Endothelial cell of umbilical vein (primary cell): ENCODE measurements around the gene TMX1. TPM values are rescaled to one million over a fixed set of nuclear protein-coding genes. Genes with fewer than 3 reads are reported as not detected.

Source experiments
- BruUV-seq: library from RNA; stranded (reverse); fragments of 400-500 nt; replicated peaks from 2 replicates; lab custom pipeline; 2021; lab: Mats Ljungman, UMichigan
- CTCF ChIA-PET: fragments of 300-600, 350-600 bp; sonication (Branson Sonifier 250); formaldehyde crosslinking; loops from one replicate; lab custom pipeline; 2021; ENCODE audit warnings: antibody characterized with exemption, inconsistent platforms; lab: Charles Lee
- POLR2A ChIA-PET: fragments of 300-600, 350-600 bp; sonication (Branson Sonifier 250); formaldehyde crosslinking; loops from one replicate; lab custom pipeline; 2021; ENCODE audit warnings: antibody characterized with exemption, inconsistent platforms; lab: Charles Lee
- DNase-seq: peaks from one replicate; pipeline ENCODE4 v3.0.0-alpha.2; 2011; ENCODE audit warnings: low read depth, low spot score
- FAIRE-seq: peaks from 2 replicates; lab custom pipeline; 2011; peaks lifted over from hg19 to GRCh38; lab: Jason Lieb, UNC
- H2AFZ ChIP-seq: 2 replicates; pipeline ENCODE4 v1.6.0; 2012; ENCODE audit warnings: low read depth, low read length, control low read depth, inconsistent platforms
- H3K27ac ChIP-seq: 2 replicates; pipeline ENCODE4 v1.5.1; 2011; ENCODE audit warnings: low read depth, mild to moderate bottlenecking, control low read depth, low read length, moderate library complexity; ENCODE audit not compliant: insufficient read depth
- H3K27me3 ChIP-seq, 2 experiments: 2 replicates each; pipeline versions ENCODE4 v1.6.0 to v1.6.1; 2011; ENCODE audit warnings: low read length in 2 of 2, mixed read lengths in 1 of 2; ENCODE audit not compliant: control insufficient read depth in 2 of 2, insufficient read depth in 2 of 2
- H3K36me3 ChIP-seq, 2 experiments: 2 replicates in 1 of 2; 3 replicates in 1 of 2; pipeline ENCODE4 v1.5.1; 2011; ENCODE audit warnings: low read length in 2 of 2, mild to moderate bottlenecking in 1 of 2, moderate library complexity in 1 of 2; ENCODE audit not compliant: control insufficient read depth in 2 of 2, insufficient read depth in 2 of 2; ENCODE audit errors: extremely low read depth in 1 of 2
- H3K4me1 ChIP-seq: 3 replicates; pipeline ENCODE4 v1.5.1; 2011; ENCODE audit warnings: mild to moderate bottlenecking, low read length; ENCODE audit not compliant: control insufficient read depth, insufficient read depth; ENCODE audit errors: extremely low read depth
- H3K4me2 ChIP-seq: 2 replicates; pipeline ENCODE4 v1.6.1; 2011; ENCODE audit warnings: low read length, control low read depth, mixed read lengths; ENCODE audit not compliant: insufficient read depth
- H3K4me3 ChIP-seq, 3 experiments: fragments of 200-600 bp in 1 of 3; sonication (generic), shearing (Covaris generic) in 1 of 3; replicated peaks in 1 of 3; 2 replicates each; pipeline ENCODE4 v1.5.1; 2011 to 2016; ENCODE audit warnings: control low read depth in 3 of 3, low read length in 3 of 3, mild to moderate bottlenecking in 2 of 3, inconsistent platforms in 1 of 3, low read depth in 1 of 3, moderate library complexity in 1 of 3; ENCODE audit not compliant: insufficient read depth in 1 of 3
- H3K79me2 ChIP-seq: 2 replicates; pipeline ENCODE4 v1.6.0; 2012; ENCODE audit warnings: low read length, inconsistent platforms; ENCODE audit not compliant: control insufficient read depth, insufficient read depth
- H3K9ac ChIP-seq: replicated peaks from 2 replicates; pipeline ENCODE3; 2011; ENCODE audit warnings: low read length, control low read depth; ENCODE audit not compliant: insufficient read depth; ENCODE audit errors: extremely low read depth
- H3K9me1 ChIP-seq: replicated peaks from 3 replicates; pipeline ENCODE4 v1.6.0; 2011; ENCODE audit warnings: mild to moderate bottlenecking, low read length; ENCODE audit not compliant: control insufficient read depth, insufficient read depth; ENCODE audit errors: extremely low read depth
- H3K9me3 ChIP-seq: replicated peaks from 2 replicates; pipeline ENCODE4 v1.5.1; 2012; ENCODE audit warnings: low read length, inconsistent platforms; ENCODE audit not compliant: control insufficient read depth, insufficient read depth
- H4K20me1 ChIP-seq: replicated peaks from 2 replicates; pipeline ENCODE3; 2011; ENCODE audit warnings: mild to moderate bottlenecking, low read length; ENCODE audit not compliant: control insufficient read depth, insufficient read depth; ENCODE audit errors: extremely low read depth
- CTCF ChIP-seq, 2 donors: IDR thresholded peaks; 1 replicate in 1 of 2; 2 replicates in 1 of 2; pipeline ENCODE4 v1.5.1; 2011; ENCODE audit warnings: low read length in 2 of 2, mild to moderate bottlenecking in 2 of 2, moderate library complexity in 2 of 2, control low read depth in 1 of 2, inconsistent platforms in 1 of 2, low read depth in 1 of 2; ENCODE audit not compliant: insufficient read depth in 1 of 2; ENCODE audit errors: extremely low read depth in 1 of 2
- EZH2 ChIP-seq: IDR thresholded peaks from 2 replicates; pipeline ENCODE4 v1.6.1; 2012; ENCODE audit warnings: borderline replicate concordance, low read depth, mild to moderate bottlenecking, moderate library complexity, low read length, inconsistent platforms; ENCODE audit not compliant: severe bottlenecking
- FOS ChIP-seq: IDR thresholded peaks from 2 replicates; pipeline ENCODE4 v1.6.1; 2011; ENCODE audit warnings: mild to moderate bottlenecking, low read length, moderate library complexity, borderline replicate concordance; ENCODE audit not compliant: insufficient read depth
- GATA2 ChIP-seq: IDR thresholded peaks from 2 replicates; pipeline ENCODE4 v1.7.0; 2011; ENCODE audit warnings: low read depth, mild to moderate bottlenecking, moderate library complexity, mixed read lengths, low read length; ENCODE audit not compliant: insufficient read length, insufficient read depth
- JUN ChIP-seq: IDR thresholded peaks from 2 replicates; pipeline ENCODE4 v1.6.1; 2011; ENCODE audit warnings: borderline replicate concordance, low read depth; ENCODE audit not compliant: insufficient read length, insufficient read depth
- MAX ChIP-seq: IDR thresholded peaks from 2 replicates; pipeline ENCODE4 v1.6.1; 2011; ENCODE audit not compliant: insufficient read depth, insufficient read length
- MYC ChIP-seq: IDR thresholded peaks from one replicate; pipeline ENCODE4 v1.6.1; 2011; ENCODE audit warnings: mild to moderate bottlenecking, low read depth, low read length
- POLR2A ChIP-seq: IDR thresholded peaks from 2 replicates; pipeline ENCODE4 v1.6.1; 2012; ENCODE audit warnings: low read depth, mild to moderate bottlenecking, control low read depth, low read length
- POLR2AphosphoS5 ChIP-seq: IDR thresholded peaks from 2 replicates; pipeline ENCODE4 v1.6.1; 2012; ENCODE audit warnings: low read depth, mild to moderate bottlenecking, control low read depth, low read length, moderate library complexity; ENCODE audit not compliant: insufficient read depth
- dilution Hi-C: fragments of 300-500 bp; cut with MboI; formaldehyde crosslinking; loops from one replicate; pipeline ENCODE4 v1.15.0; 2019; ENCODE audit warnings: low sequenced_read_pairs; ENCODE audit not compliant: extremely low pct_ligation_motif_present
- intact Hi-C: fragments of 100-400 bp; cut with micrococcal nuclease; formaldehyde crosslinking; loops from one replicate; pipeline ENCODE4 v1.10.0; 2022
- polyA plus RNA-seq, 4 experiments: library from polyadenylated mRNA; depleted of rRNA in 3 of 4; stranded (reverse) in 3 of 4; unstranded in 1 of 4; fragments of >200 nt; gene quantifications; 2 replicates each; pipeline versions ENCODE4 v1.2.1 to v1.2.3, GENCODE V29; 2011 to 2012; ENCODE audit warnings: missing spikeins in 1 of 4
- total RNA-seq: library from RNA; stranded (reverse); gene quantifications from 2 replicates; pipeline ENCODE4 v1.2.3, GENCODE V29; 2021

TMX1 gene
- total and polyA plus RNA-seq, 2 donors (not counting 3 experiments of a cell fraction or from before 2014, with no cell fraction given) = 11.4 to 41.9 TPM

DNA sequence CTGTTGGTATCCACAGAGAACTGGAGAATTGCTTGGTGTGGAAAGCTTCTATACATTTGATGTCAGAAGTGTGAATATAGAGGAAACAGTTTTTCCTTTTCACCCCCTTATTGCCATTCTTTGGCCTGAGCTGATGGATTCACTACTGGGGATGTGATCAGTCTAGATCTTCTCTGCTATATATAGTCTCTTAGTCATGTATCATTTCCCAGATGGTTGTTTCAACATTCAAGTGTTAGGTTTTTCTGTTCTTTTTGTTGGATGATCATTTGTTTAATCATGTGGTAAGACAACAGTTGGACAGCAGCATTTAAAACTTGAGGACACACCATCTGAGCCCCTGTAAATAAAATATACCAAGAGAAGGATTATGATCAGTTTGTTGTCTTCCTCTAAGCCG is 29.6 kb downstream of the TMX1 start:
- Histone ChIP-seq H3K79me2 (no peaks in the 10 kb centered on the region), H3K27me3 (no peaks in the 10 kb centered on the region), H3K27ac (no peak overlapping the region), H3K4me1 (peaks cover 7% of the 10 kb centered on the region), H3K4me2 (no peak overlapping the region), H2AFZ (no peak overlapping the region), H4K20me1 (no peaks in the 10 kb centered on the region), H3K4me3 (no peak overlapping the region), H3K9me1 (no peaks in the 10 kb centered on the region), H3K9ac (no peak overlapping the region), H3K9me3 (no peaks in the 10 kb centered on the region), H3K36me3 (no peaks in the 10 kb centered on the region)
- no TSS peak for BruUV-seq
- intact Hi-C loops (no loop called here), dilution Hi-C loops (no loop called here)
- FAIRE-seq (no peak), DNase-seq (no peak)
- no peak for TF ChIP-seq JUN
- no peak for TF ChIP-seq FOS
- TF ChIP-seq EZH2 = no peak
- POLR2A ChIA-PET = no interaction called here
- CTCF ChIA-PET = interaction anchor here (2.2 to 2.7 kb wide), 2 partner anchors 9 to 14 kb away, joined by 6 to 9 read pairs; no protein-coding TSS in a partner anchor

GRCh38 chr14:51276605-51277004 is 36.6 kb downstream of the TMX1 start:
- H3K36me3 ChIP-seq = no peaks in the 10 kb centered on the region
- FAIRE-seq (no peak), DNase-seq (no peak)
- no peak overlapping the region for H3K27ac ChIP-seq
- no TSS peak for BruUV-seq
- no peak overlapping the region for H3K4me2 ChIP-seq
- no peaks in the 10 kb centered on the region for H3K9me1 ChIP-seq
- CTCF ChIA-PET = interaction anchor here (1.2 to 11.3 kb wide), 2 partner anchors 449 to 501 kb away, joined by 4 to 240 read pairs; no protein-coding TSS in a partner anchor
- no peaks in the 10 kb centered on the region for H3K27me3 ChIP-seq
- intact Hi-C loops (no loop called here), dilution Hi-C loops (no loop called here)
- no peaks in the 10 kb centered on the region for H3K4me1 ChIP-seq
- no peaks in the 10 kb centered on the region for H3K79me2 ChIP-seq
- no peak overlapping the region for H3K4me3 ChIP-seq
- H4K20me1 ChIP-seq = no peaks in the 10 kb centered on the region
- no peak overlapping the region for H2AFZ ChIP-seq
- TF ChIP-seq CTCF (IDR thresholded peaks at IDR 0.05; ENCODE audit: extremely low read depth in 1 of 2, insufficient read depth in 1 of 2, low read depth in 1 of 2, low read length in 2 of 2) = no peak
- no peak for TF ChIP-seq EZH2
- TF ChIP-seq POLR2A = no peak
- no peak for TF ChIP-seq FOS
- TF ChIP-seq MAX = no peak
- no peak for TF ChIP-seq MYC
- TF ChIP-seq JUN = no peak
- no peak for TF ChIP-seq POLR2AphosphoS5
- no peak for TF ChIP-seq GATA2
- no peak overlapping the region for H3K9ac ChIP-seq
- POLR2A ChIA-PET = no interaction called here
- H3K9me3 ChIP-seq = no peaks in the 10 kb centered on the region
